ENCODE measurements around the gene SHMT1. TPM values are rescaled to one million over a fixed set of nuclear protein-coding genes. Genes with fewer than 3 reads are reported as not detected.
"Not testable (repeated sequence)": the region's sequence is repeated elsewhere in the genome, so short reads cannot be mapped to it uniquely, and the experiment has no call there.

Gene SHMT1
- total and polyA plus RNA-seq, 2 of the 4 experiments (the other 2 are of a cell fraction): 7.5 to 8.1 TPM

DNA sequence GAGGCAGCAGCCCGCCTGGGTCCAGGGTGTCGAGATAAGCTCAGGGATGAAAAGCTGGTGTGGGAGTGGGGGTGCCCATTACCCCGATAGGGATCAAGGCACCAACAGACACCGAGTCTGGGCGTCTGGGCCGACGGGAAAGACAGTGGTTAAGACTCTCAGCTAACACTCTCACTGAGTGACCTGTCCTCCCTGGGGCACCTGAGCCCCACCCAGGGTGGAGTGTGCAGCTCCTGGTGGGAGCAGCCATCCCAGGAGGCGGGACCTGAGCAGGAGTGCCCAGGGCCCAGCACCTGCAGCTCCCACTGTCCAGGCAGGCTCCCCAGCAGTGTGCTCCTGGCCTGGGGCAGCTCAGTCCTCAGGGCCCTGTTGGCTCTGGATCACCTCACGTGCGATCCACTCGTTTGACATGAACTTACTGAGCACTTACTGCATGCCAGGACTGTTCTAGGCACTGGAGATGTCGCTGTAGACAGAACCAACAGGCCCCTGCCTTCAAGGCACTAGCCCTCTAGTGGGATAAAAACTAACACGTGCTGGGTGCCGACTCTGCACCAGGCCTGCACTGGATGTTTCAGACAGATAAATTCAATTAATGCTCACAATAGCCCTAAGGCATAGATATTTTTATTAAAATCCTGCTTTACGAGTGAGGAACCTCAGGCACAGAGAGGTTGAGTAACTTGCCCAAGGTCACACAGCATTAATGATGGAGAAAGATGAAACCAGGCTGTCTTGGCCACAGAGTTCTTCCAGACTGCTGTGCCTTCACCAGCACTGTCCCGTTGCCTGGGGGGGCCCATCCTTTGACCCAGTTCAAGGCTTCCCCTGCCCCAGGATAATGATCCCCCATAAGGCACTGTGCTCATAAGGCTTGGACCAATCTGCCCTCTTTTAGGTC lies 16.1 kb upstream of the SHMT1 start:
- no peak overlapping the region for H2AK5ac ChIP-seq (ENCODE audit: low read depth, low read length)

DNA sequence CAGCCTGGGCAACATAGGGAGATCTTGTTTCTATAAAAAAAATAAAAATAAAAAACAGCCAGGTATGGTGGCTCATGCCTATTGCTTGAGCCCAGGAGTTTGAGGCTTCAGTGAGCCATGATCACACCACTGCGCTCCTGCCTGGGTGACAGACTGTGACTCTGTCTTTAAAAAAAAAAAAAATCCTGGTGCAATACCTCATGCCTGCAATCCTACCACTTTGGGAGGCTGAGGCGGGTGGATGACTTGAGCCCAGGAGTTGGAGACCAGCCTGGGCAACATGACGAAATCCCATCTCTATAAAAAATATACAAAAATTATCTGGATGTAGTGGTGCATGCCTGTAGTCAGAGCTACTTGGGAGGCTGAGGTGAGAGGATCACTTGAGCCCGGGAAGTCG lies 15.3 kb upstream of the SHMT1 start:
- H3K79me1 ChIP-seq (ENCODE audit: low read depth in 1 of 2, low read length in 2 of 2); H4K20me1 ChIP-seq (ENCODE audit: insufficient read depth, low read length); H2AK5ac ChIP-seq (ENCODE audit: low read depth, low read length); H3K4ac ChIP-seq (ENCODE audit: low read depth, low read length); POLR2A ChIA-PET (ENCODE audit: unreplicated experiment); CTCF ChIA-PET; H3K4me3 ChIP-seq (ENCODE audit: insufficient read depth, low read depth, low read length); H3K9ac ChIP-seq (ENCODE audit: low read depth, low read length); DNase-seq; H4K5ac ChIP-seq (ENCODE audit: low read depth, low read length); H2BK15ac ChIP-seq (ENCODE audit: low read depth, low read length); H2BK120ac ChIP-seq (ENCODE audit: low read depth, low read length); H3K56ac ChIP-seq (ENCODE audit: extremely low read depth, insufficient read depth, low read length); H3K27ac ChIP-seq (ENCODE audit: insufficient read depth, low read length); ATAC-seq (ENCODE audit: low read depth); H2BK5ac ChIP-seq (ENCODE audit: low read depth, low read length, poor library complexity, severe bottlenecking); H2AK9ac ChIP-seq (replicated peaks; ENCODE audit: low read depth, low read length, poor library complexity); BruUV-seq (replicated peaks); dilution Hi-C loops (cut with HindIII; ENCODE audit: low sequenced_read_pairs, unreplicated experiment); H2AFZ ChIP-seq (replicated peaks; ENCODE audit: low read length, poor library complexity); intact Hi-C loops (cut with micrococcal nuclease); H3K4me2 ChIP-seq (ENCODE audit: low read depth, low read length); H4K91ac ChIP-seq (ENCODE audit: insufficient read depth, low read depth, low read length); H2BK20ac ChIP-seq (ENCODE audit: low read depth, low read length); H3K4me1 ChIP-seq (ENCODE audit: control insufficient read depth, insufficient read depth, low read length); H3K23ac ChIP-seq (ENCODE audit: low read depth, low read length); H3K9me3 ChIP-seq (ENCODE audit: control insufficient read depth, insufficient read depth, low read length); H3K18ac ChIP-seq (ENCODE audit: low read depth, low read length); in situ Hi-C loops (cut with MboI; ENCODE audit: low sequenced_read_pairs); H3K36me3 ChIP-seq (ENCODE audit: control insufficient read depth, insufficient read depth, low read length); H4K8ac ChIP-seq (ENCODE audit: low read depth in 2 of 2, low read length in 2 of 2); H3K9me1 ChIP-seq (ENCODE audit: insufficient read depth, low read length); H3K14ac ChIP-seq (replicated peaks; ENCODE audit: low read depth, low read length): not testable (repeated sequence)
- WGBS, 2 experiments (ENCODE audit: extremely low coverage in 2 of 2, insufficient read length in 1 of 2): 100% methylated on average over 1 of the region's 5 CpGs; no CpG with 5 or more reads in 1 of the 2 experiments
- peaks cover 25% of the 10 kb centered on the region for H3K27me3 ChIP-seq (ENCODE audit: control insufficient read depth, insufficient read depth, low read length)

More for the DNA sequence above, 16.1 kb upstream of the SHMT1 start:
- Histone ChIP-seq H4K8ac (ENCODE audit: low read depth in 2 of 2, low read length in 2 of 2) (no peak overlapping the region), H2BK20ac (ENCODE audit: low read depth, low read length) (no peak overlapping the region), H2BK15ac (ENCODE audit: low read depth, low read length) (no peak overlapping the region), H3K9me3 (ENCODE audit: control insufficient read depth, insufficient read depth, low read length) (peaks cover 5% of the 10 kb centered on the region), H4K5ac (ENCODE audit: low read depth, low read length) (no peak overlapping the region), H3K4ac (ENCODE audit: low read depth, low read length) (no peak overlapping the region), H3K23ac (ENCODE audit: low read depth, low read length) (no peak overlapping the region), H2AFZ (replicated peaks; ENCODE audit: low read length, poor library complexity) (no peak overlapping the region), H3K4me1 (ENCODE audit: control insufficient read depth, insufficient read depth, low read length) (no peaks in the 10 kb centered on the region), H4K91ac (ENCODE audit: insufficient read depth, low read depth, low read length) (no peak overlapping the region), H3K9me1 (ENCODE audit: insufficient read depth, low read length) (no peaks in the 10 kb centered on the region), H3K56ac (ENCODE audit: extremely low read depth, insufficient read depth, low read length) (no peak overlapping the region), H4K20me1 (ENCODE audit: insufficient read depth, low read length) (no peaks in the 10 kb centered on the region), H3K27me3 (ENCODE audit: control insufficient read depth, insufficient read depth, low read length) (peaks cover 28% of the 10 kb centered on the region), H3K36me3 (ENCODE audit: control insufficient read depth, insufficient read depth, low read length) (no peaks in the 10 kb centered on the region), H2BK120ac (ENCODE audit: low read depth, low read length) (no peak overlapping the region), H2BK5ac (ENCODE audit: low read depth, low read length, poor library complexity, severe bottlenecking) (no peak overlapping the region), H2AK9ac (replicated peaks; ENCODE audit: low read depth, low read length, poor library complexity) (no peak overlapping the region), H3K4me2 (ENCODE audit: low read depth, low read length) (no peak overlapping the region), H3K4me3 (ENCODE audit: insufficient read depth, low read depth, low read length) (no peak overlapping the region), H3K27ac (ENCODE audit: insufficient read depth, low read length) (no peak overlapping the region), H3K79me1 (ENCODE audit: low read depth in 1 of 2, low read length in 2 of 2) (no peaks in the 10 kb centered on the region), H3K18ac (ENCODE audit: low read depth, low read length) (no peak overlapping the region), H3K9ac (ENCODE audit: low read depth, low read length) (no peak overlapping the region), H3K14ac (replicated peaks; ENCODE audit: low read depth, low read length) (no peak overlapping the region)
- intact Hi-C loops (cut with micrococcal nuclease): no loop called here
- ATAC-seq (ENCODE audit: low read depth) (no peak), DNase-seq (no peak)
- in situ Hi-C loops (cut with MboI; ENCODE audit: low sequenced_read_pairs): no loop called here
- TF ChIP-seq RCOR1 (IDR thresholded peaks at IDR 0.05; ENCODE audit: insufficient replicate concordance, low read length) (no peak), MAZ (IDR thresholded peaks at IDR 0.05; ENCODE audit: borderline replicate concordance, low read depth, low read length) (no peak), CHD1 (IDR thresholded peaks at IDR 0.05; ENCODE audit: low read depth, low read length) (no peak), BHLHE40 (IDR thresholded peaks at IDR 0.05; ENCODE audit: low read depth, low read length) (no peak), FOS (IDR thresholded peaks at IDR 0.05; ENCODE audit: low read depth, low read length) (no peak), RAD21 (IDR thresholded peaks at IDR 0.05; ENCODE audit: low read length) (no peak)
- TF ChIP-seq, protein P1, sequence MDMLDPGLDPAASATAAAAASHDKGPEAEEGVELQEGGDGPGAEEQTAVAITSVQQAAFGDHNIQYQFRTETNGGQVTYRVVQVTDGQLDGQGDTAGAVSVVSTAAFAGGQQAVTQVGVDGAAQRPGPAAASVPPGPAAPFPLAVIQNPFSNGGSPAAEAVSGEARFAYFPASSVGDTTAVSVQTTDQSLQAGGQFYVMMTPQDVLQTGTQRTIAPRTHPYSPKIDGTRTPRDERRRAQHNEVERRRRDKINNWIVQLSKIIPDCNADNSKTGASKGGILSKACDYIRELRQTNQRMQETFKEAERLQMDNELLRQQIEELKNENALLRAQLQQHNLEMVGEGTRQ (IDR thresholded peaks at IDR 0.05; ENCODE audit: low read depth, low read length): no peak
- no TSS peak for BruUV-seq (replicated peaks)
- POLR2A ChIA-PET (ENCODE audit: unreplicated experiment): no interaction called here
- dilution Hi-C loops (cut with HindIII; ENCODE audit: low sequenced_read_pairs, unreplicated experiment): no loop called here
- CTCF ChIA-PET: no interaction called here
- WGBS, 2 experiments (ENCODE audit: extremely low coverage in 2 of 2, insufficient read length in 1 of 2): 55% methylated on average over 4 of the region's 16 CpGs; no CpG with 5 or more reads in 1 of the 2 experiments

All from IMR-90 (cell line).